ES-I3 (cell line): ENCODE measurements around the gene IRS2.

Experiments
- H3K36me3 ChIP-seq: 2 replicates; pipeline ENCODE4 v1.6.1; 2013; ENCODE audit warnings: mild to moderate bottlenecking, low read length, control low read depth, moderate library complexity; ENCODE audit not compliant: insufficient read depth
- H3K4me1 ChIP-seq: 2 replicates; pipeline ENCODE4 v1.6.1; 2013; ENCODE audit warnings: mild to moderate bottlenecking, control low read depth, low read length; ENCODE audit not compliant: insufficient read depth
- H3K9ac ChIP-seq: 2 replicates; pipeline ENCODE4 v1.6.1; 2013; ENCODE audit warnings: low read depth, mild to moderate bottlenecking, low read length, moderate library complexity
- H3K9me3 ChIP-seq: 2 replicates; pipeline ENCODE4 v1.6.1; 2013; ENCODE audit warnings: mild to moderate bottlenecking, low read length, moderate library complexity; ENCODE audit not compliant: control insufficient read depth, insufficient read depth

Gene IRS2

DNA sequence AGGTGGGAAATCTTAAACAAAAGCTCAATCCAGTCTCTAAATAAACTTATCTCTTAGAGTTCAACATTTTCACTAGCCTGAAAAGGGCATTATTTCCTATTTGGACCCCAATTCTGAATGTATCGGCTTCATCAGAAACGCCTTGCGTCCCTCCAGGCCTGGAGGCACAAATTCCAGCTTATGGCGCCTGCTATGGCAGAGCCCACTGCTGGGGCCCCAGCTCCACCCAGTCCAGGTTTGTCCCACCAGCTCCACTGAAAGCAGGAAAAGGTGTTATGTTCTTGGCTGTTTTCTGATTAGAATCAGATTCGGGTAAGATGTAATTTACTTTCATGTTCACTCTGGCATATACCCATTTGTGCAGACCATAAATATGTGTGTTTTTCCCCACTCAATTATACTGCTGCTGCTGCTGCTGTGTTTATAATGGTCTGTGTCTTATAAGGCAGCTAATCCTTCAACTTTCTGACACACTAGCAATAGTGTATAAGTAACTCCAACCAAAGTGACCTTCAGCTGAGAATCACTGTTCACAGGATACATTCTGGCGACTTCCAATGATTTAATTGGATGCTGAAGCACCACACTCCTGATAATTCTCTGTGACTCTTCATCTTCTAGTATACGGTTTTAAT is 6.4 kb downstream of the IRS2 start:
- H3K9ac ChIP-seq, result no peak overlapping the region
- peaks cover 19% of the 10 kb centered on the region for H3K4me1 ChIP-seq
- no peaks in the 10 kb centered on the region for H3K9me3 ChIP-seq
- peaks cover 8% of the 10 kb centered on the region for H3K36me3 ChIP-seq

DNA sequence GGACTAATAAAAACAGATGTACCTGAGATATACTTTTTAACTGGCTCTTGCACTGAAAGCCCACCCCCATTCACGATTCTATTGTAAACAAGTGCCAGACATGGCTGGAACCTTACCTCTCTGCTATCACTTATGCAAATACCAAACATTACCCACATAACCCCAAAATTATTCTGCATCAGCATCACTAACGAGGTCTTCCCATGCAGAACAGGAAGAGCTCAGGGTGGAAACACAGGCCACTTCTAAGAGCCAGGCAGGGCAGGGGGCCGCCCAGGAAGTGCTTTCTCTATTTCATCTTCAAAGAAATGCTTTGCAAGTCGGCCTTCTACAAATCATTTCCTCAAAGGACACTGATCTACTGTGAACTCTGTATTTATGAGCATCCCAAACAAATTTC is 7.3 kb downstream of the IRS2 start:
- Histone ChIP-seq H3K9me3 (no peaks in the 10 kb centered on the region), H3K36me3 (peaks cover 8% of the 10 kb centered on the region), H3K9ac (no peak overlapping the region; the same call in 1 of the 2 replicates), H3K4me1 (peaks cover 19% of the 10 kb centered on the region)

DNA sequence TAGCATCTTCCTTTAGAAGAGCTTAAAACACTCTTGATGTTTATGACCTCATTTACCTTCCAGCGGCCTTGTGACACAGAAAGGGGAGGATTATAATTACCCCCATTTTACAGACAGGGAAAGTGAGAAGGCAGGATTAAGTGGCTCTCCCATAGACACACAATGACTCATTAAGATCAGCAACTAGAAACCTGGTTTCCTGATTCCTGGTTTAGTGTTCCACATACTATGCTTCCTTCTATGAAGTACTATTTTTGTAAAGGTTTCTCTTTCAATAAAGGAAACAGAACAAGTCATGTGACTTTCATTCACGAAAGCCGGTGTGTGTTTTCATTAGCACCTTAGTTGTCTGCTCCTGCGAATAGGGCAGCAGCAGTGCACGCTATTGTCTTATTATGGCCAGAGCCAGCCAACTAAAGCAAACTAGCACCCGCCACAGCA is 8.3 kb downstream of the IRS2 start:
- H3K36me3 ChIP-seq, result peaks cover 8% of the 10 kb centered on the region
- peaks cover 19% of the 10 kb centered on the region for H3K4me1 ChIP-seq
- no peak overlapping the region for H3K9ac ChIP-seq
- no peaks in the 10 kb centered on the region for H3K9me3 ChIP-seq

DNA sequence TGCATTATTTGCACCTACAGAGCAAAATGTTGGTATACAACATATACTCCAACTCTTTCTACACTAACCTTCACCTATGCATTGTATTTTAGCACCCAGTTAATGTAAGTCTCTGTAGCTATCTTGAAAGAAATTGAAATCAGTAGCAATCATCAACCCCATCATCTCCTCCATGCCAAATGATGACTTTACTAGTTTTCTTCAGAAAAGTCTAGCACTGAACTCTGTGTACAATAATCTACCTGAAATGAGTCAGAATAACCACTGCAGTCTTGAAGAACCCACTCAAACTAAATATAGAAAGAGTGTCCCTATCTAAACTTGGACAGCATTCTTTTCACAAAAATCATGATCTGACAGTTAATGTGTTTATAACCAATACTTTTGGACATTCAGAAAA is 9.8 kb downstream of the IRS2 start:
- Histone ChIP-seq H3K4me1 (peaks cover 19% of the 10 kb centered on the region), H3K36me3 (peaks cover 4% of the 10 kb centered on the region), H3K9me3 (no peaks in the 10 kb centered on the region), H3K9ac (no peak overlapping the region)

GRCh38 chr13:109773786-109774185 is 12.6 kb downstream of the IRS2 start:
- peaks cover 8% of the 10 kb centered on the region for H3K4me1 ChIP-seq
- H3K9ac ChIP-seq, result no peak overlapping the region
- H3K36me3 ChIP-seq, result no peaks in the 10 kb centered on the region; the same call in none of the 2 replicates
- H3K9me3 ChIP-seq, result no peaks in the 10 kb centered on the region

DNA sequence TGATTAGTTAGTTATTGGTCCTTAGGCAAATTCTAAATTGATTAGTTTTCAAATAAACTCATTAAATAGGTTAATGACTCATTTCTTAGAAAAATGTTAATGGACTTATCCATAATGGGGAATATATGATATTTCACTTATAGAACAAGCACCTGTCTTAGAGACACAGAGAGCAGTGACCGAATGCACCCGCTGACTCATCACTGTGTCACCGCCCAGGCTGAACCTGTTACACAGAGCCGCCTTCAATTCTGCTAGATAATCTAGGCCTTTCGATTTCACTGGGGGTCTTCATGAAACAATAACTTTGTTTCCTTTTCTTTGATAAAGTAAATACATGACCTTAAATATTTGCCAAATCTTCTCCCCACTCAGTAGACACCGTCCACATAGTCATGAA is 13.1 kb downstream of the IRS2 start:
- no peak overlapping the region for H3K9ac ChIP-seq
- H3K4me1 ChIP-seq, result peaks cover 2% of the 10 kb centered on the region; the same call in 1 of the 2 replicates
- H3K9me3 ChIP-seq, result no peaks in the 10 kb centered on the region
- no peaks in the 10 kb centered on the region; the same call in none of the 2 replicates for H3K36me3 ChIP-seq

DNA sequence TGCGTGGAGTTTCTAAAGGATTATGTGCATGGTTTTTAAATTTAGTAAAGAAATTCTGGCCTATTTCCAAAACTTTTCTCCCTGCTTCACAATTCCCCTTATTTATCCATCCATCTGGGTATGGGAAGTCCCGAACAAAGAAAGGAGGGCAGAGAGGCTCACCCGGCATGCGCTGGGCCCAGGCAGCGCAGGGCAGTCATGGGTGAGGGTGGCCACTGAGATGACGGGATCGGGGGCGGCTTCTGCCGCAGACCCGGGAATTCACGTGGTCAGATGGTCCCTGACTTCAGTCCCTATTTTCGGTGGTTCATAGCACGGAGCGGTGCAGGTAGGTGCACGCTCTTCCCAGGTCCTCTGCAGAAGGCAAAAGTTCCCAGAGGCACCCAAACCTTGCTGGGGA is 14.5 kb downstream of the IRS2 start:
- Histone ChIP-seq H3K4me1 (no peaks in the 10 kb centered on the region), H3K9ac (no peak overlapping the region), H3K36me3 (no peaks in the 10 kb centered on the region; the same call in none of the 2 replicates), H3K9me3 (no peaks in the 10 kb centered on the region)

- Histone ChIP-seq H3K9me3 (no peaks in the 10 kb centered on the region), H3K4me1 (no peaks in the 10 kb centered on the region), H3K36me3 (no peaks in the 10 kb centered on the region; the same call in none of the 2 replicates)
Observed at GRCh38 chr13:109770436-109770835, 15.9 kb downstream of the IRS2 start.

GRCh38 chr13:109769921-109770320 is 16.5 kb downstream of the IRS2 start:
- H3K36me3 ChIP-seq, result no peaks in the 10 kb centered on the region; the same call in none of the 2 replicates

More at GRCh38 chr13:109770436-109770835, 15.9 kb downstream of the IRS2 start:
- no peak overlapping the region for H3K9ac ChIP-seq

DNA sequence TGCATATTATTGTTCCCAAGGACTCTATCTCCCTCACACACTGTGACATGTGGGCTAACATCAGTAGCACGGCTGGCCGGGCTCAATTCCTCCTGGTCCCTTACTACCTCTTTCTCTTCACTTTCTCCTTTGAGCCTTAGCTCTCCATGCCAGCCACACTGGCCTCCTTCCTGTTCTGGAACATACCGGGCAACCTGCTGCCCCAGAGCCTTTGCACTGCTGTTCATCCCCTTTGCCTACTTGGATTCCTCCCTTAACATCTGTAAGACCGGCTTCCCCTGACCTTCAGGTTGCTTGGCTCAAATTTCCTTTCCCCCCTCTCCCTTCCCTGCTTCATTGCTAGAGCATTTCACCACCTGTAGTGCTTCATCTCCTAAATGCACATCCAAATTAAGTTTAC is 17.1 kb downstream of the IRS2 start:
- Histone ChIP-seq H3K4me1 (peaks cover 4% of the 10 kb centered on the region; the same call in 1 of the 2 replicates), H3K36me3 (no peaks in the 10 kb centered on the region; the same call in none of the 2 replicates), H3K9ac (no peak overlapping the region), H3K9me3 (no peaks in the 10 kb centered on the region)

More at GRCh38 chr13:109769921-109770320, 16.5 kb downstream of the IRS2 start:
- Histone ChIP-seq H3K9ac (no peak overlapping the region), H3K4me1 (no peaks in the 10 kb centered on the region), H3K9me3 (no peaks in the 10 kb centered on the region)

- H3K36me3 ChIP-seq, result no peaks in the 10 kb centered on the region; the same call in none of the 2 replicates
- no peaks in the 10 kb centered on the region for H3K9me3 ChIP-seq
- peaks cover 9% of the 10 kb centered on the region; the same call in 1 of the 2 replicates for H3K4me1 ChIP-seq
- H3K9ac ChIP-seq, result no peak overlapping the region
Observed at GRCh38 chr13:109768616-109769015, 17.8 kb downstream of the IRS2 start.

DNA sequence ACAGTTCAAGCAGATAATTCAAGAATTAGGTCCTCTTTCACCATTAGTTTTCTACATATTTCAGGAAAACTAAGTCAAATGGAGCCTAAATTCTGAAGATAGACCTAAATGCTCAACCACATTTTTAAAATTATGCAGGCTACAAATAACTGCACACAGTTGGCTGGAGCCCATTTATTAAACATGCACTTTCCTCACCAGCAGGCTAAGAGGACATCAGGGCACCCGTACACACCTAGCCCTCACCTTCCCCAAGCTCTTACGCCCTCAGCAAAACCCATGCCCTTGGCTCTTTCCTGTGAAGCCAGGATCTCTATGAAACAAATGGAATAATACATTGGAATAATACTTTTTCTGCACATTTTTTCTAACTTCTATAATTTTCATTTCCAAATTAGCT is 18.2 kb downstream of the IRS2 start:
- no peaks in the 10 kb centered on the region for H3K9me3 ChIP-seq
- peaks cover 9% of the 10 kb centered on the region for H3K4me1 ChIP-seq
- H3K36me3 ChIP-seq, result no peaks in the 10 kb centered on the region; the same call in none of the 2 replicates
- no peak overlapping the region for H3K9ac ChIP-seq

GRCh38 chr13:109767023-109767422 is 19.4 kb downstream of the IRS2 start:
- no peaks in the 10 kb centered on the region for H3K9me3 ChIP-seq
- H3K36me3 ChIP-seq, result no peaks in the 10 kb centered on the region; the same call in 1 of the 2 replicates
- no peak overlapping the region for H3K9ac ChIP-seq
- peaks cover 9% of the 10 kb centered on the region for H3K4me1 ChIP-seq

- Histone ChIP-seq H3K9me3 (no peaks in the 10 kb centered on the region), H3K9ac (no peak overlapping the region), H3K36me3 (no peaks in the 10 kb centered on the region), H3K4me1 (peaks cover 9% of the 10 kb centered on the region)
Observed at GRCh38 chr13:109764470-109765291, 21.7 kb downstream of the IRS2 start.
